ENCODE measurements around the gene DDT. TPM values are rescaled to one million over a fixed set of nuclear protein-coding genes. Genes with fewer than 3 reads are reported as not detected.

The DDT gene
- total and polyA plus RNA-seq, 2 donors (not counting 3 experiments of a cell fraction or from before 2014, with no cell fraction given) = 106 to 205 TPM

DNA sequence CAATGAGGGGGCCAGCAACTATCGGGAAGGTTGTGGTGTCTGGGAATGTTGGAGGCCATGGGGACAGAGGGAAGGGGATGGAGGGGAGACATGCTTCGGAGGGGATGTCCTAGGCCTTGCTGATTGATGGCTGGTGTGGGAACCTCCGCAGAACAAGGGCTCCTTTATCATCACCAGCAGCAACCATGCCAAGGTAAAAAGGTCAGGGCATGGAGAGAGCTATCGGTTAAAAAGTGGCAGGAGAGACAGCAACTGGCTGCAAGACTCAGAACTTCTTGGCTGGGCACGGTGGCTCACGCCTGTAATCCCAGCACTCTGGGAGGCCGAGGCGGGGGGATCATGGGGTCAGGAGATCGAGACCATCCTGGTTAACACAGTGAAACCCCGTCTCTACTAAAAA is 28.0 kb upstream of the DDT start:
- Histone ChIP-seq H3K9me3 (replicated peaks; ENCODE audit: control insufficient read depth, insufficient read depth, low read length) (no peaks in the 10 kb centered on the region), H3K79me2 (ENCODE audit: control insufficient read depth, insufficient read depth, low read length) (no peaks in the 10 kb centered on the region), H2AFZ (ENCODE audit: low read depth, low read length) (no peak overlapping the region), H3K4me2 (ENCODE audit: insufficient read depth, low read length) (no peak overlapping the region), H3K36me3 (ENCODE audit: control insufficient read depth in 2 of 2, extremely low read depth in 1 of 2, insufficient read depth in 2 of 2, low read length in 2 of 2) (no peaks in the 10 kb centered on the region), H3K9me1 (replicated peaks; ENCODE audit: control insufficient read depth, extremely low read depth, insufficient read depth, low read length) (no peaks in the 10 kb centered on the region), H3K9ac (replicated peaks; ENCODE audit: extremely low read depth, insufficient read depth, low read length) (no peak overlapping the region), H3K4me3 (replicated peaks in 1 of 3; ENCODE audit: insufficient read depth in 1 of 3, low read depth in 1 of 3, low read length in 3 of 3) (no peak overlapping the region), H3K27ac (ENCODE audit: insufficient read depth, low read depth, low read length) (no peak overlapping the region), H3K27me3 (ENCODE audit: control insufficient read depth in 2 of 2, insufficient read depth in 2 of 2, low read length in 2 of 2) (no peaks in the 10 kb centered on the region), H4K20me1 (replicated peaks; ENCODE audit: control insufficient read depth, extremely low read depth, insufficient read depth, low read length) (no peaks in the 10 kb centered on the region), H3K4me1 (ENCODE audit: control insufficient read depth, extremely low read depth, insufficient read depth, low read length) (no peaks in the 10 kb centered on the region)
- dilution Hi-C loops (cut with MboI; ENCODE audit: extremely low pct_ligation_motif_present, low sequenced_read_pairs) = no loop called here
- TF ChIP-seq GATA2 (IDR thresholded peaks at IDR 0.05; ENCODE audit: insufficient read depth, insufficient read length, low read depth, low read length) (no peak), POLR2AphosphoS5 (IDR thresholded peaks at IDR 0.05; ENCODE audit: insufficient read depth, low read depth, low read length) (no peak), FOS (IDR thresholded peaks at IDR 0.05; ENCODE audit: borderline replicate concordance, insufficient read depth, low read length) (no peak), EZH2 (IDR thresholded peaks at IDR 0.05; ENCODE audit: borderline replicate concordance, low read depth, low read length, severe bottlenecking) (no peak), JUN (IDR thresholded peaks at IDR 0.05; ENCODE audit: borderline replicate concordance, insufficient read depth, insufficient read length, low read depth) (no peak), POLR2A (IDR thresholded peaks at IDR 0.05; ENCODE audit: low read depth, low read length) (no peak), MYC (IDR thresholded peaks at IDR 0.05; ENCODE audit: low read depth, low read length) (no peak)
- TF ChIP-seq, protein P1, sequence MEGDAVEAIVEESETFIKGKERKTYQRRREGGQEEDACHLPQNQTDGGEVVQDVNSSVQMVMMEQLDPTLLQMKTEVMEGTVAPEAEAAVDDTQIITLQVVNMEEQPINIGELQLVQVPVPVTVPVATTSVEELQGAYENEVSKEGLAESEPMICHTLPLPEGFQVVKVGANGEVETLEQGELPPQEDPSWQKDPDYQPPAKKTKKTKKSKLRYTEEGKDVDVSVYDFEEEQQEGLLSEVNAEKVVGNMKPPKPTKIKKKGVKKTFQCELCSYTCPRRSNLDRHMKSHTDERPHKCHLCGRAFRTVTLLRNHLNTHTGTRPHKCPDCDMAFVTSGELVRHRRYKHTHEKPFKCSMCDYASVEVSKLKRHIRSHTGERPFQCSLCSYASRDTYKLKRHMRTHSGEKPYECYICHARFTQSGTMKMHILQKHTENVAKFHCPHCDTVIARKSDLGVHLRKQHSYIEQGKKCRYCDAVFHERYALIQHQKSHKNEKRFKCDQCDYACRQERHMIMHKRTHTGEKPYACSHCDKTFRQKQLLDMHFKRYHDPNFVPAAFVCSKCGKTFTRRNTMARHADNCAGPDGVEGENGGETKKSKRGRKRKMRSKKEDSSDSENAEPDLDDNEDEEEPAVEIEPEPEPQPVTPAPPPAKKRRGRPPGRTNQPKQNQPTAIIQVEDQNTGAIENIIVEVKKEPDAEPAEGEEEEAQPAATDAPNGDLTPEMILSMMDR (IDR thresholded peaks at IDR 0.05; ENCODE audit: extremely low read depth in 1 of 2, insufficient read depth in 1 of 2, low read depth in 1 of 2, low read length in 2 of 2) = no peak
- TF ChIP-seq, protein P2, sequence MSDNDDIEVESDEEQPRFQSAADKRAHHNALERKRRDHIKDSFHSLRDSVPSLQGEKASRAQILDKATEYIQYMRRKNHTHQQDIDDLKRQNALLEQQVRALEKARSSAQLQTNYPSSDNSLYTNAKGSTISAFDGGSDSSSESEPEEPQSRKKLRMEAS (IDR thresholded peaks at IDR 0.05; ENCODE audit: insufficient read depth, insufficient read length) = no peak
- no peak for FAIRE-seq
- BruUV-seq (replicated peaks) = no TSS peak
- ChIA-PET POLR2A (no interaction called here), CTCF (no interaction called here)
- no peak for DNase-seq (ENCODE audit: low read depth, low spot score)
- intact Hi-C loops (cut with micrococcal nuclease) = no loop called here
